CD1c-positive myeloid dendritic cell (primary cell): ENCODE measurements around the gene ZDHHC24.
"Not testable (repeated sequence)": the region's sequence is repeated elsewhere in the genome, so short reads cannot be mapped to it uniquely, and the experiment has no call there.

Experiments
- DNase-seq: peaks from one replicate; pipeline ENCODE4 v3.0.0-alpha.2; 2016; ENCODE audit errors: extremely low spot score

The ZDHHC24 gene, protein sequence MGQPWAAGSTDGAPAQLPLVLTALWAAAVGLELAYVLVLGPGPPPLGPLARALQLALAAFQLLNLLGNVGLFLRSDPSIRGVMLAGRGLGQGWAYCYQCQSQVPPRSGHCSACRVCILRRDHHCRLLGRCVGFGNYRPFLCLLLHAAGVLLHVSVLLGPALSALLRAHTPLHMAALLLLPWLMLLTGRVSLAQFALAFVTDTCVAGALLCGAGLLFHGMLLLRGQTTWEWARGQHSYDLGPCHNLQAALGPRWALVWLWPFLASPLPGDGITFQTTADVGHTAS

DNA sequence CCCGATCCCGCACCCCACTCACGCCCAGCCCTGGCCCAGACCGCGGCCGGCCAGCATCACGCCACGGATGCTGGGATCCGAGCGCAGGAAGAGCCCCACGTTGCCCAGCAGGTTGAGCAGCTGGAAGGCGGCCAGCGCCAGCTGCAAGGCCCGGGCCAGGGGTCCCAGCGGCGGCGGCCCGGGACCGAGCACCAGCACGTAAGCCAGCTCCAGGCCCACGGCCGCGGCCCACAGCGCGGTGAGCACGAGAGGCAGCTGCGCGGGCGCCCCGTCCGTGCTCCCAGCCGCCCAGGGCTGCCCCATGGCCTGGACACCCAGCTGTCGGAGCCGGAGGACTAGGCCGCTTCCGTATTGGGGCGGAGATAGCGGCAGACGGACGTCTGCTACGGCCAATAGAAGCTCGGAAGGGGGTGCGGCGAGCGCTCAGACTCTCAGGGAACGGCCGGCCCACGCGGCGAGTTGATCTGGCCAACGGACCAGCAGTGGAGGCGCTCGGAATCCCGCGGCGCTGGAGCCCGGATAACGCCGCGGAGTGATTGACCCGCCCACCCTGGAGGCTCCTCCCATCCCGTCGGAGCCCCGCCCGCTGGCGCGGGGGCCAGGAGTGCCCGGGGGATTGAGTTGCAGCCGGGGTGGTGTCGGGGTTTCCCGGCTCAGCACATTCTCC lies at the start of gene ZDHHC24:
Gene ZDHHC24 (minus strand): TSS at position 348 of the 667 bp plus-strand sequence. CDS start 45 bp downstream, at position 303.
- peak; percentile 98 for DNase-seq

DNA sequence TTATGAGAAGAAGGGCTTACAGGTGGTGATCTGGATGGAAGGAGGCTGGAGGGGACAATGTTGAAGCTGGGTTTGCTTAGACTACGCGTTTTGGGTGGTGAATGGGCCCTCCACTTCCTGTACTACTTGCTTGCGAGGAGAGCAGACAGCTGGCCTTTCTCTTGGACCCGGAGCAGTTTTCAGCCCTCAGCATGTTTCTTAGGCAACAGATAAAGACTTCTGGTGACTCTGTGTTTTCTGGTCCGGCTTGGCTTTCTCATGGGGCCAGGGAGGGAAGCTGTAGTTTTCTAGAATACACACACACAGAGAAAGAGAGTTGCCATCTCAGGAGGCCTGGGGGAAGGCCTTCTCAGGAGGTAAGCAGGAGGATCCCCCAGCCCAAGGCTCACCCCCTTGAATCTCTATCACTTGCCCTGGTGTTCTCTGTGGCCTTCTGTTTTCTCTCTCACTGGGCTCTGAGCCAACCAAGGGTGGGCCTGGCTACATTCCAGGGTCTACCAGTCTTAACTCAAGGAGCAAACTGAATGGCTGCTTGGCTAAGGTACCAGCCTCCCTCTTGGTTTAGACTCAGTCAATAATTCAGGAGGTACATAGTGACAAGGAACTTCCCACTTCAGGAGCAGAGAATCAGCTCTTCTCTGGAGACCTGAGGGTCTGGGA lies 49.5 kb upstream of the ZDHHC24 start:
- DNase-seq = peak; percentile 16

DNA sequence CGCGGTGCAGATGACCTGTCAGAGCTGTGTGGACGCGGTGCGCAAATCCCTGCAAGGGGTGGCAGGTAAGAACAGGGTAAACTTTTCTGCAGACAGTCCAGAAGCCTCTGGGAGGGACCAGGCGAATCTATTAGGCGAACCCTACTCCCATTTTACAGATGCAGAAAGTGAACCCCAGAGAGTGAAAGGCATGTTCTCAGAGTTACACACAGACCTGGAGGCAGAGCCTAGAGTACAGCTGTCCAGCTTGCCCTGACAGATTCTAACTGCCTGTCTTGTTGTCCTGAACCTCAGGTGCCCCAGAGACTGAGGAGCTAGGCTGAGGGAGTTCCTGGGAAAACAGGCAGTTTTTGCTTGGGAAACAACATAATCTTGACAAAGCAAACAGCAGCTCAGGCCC lies 47.8 kb upstream of the ZDHHC24 start:
- no peak for DNase-seq

DNA sequence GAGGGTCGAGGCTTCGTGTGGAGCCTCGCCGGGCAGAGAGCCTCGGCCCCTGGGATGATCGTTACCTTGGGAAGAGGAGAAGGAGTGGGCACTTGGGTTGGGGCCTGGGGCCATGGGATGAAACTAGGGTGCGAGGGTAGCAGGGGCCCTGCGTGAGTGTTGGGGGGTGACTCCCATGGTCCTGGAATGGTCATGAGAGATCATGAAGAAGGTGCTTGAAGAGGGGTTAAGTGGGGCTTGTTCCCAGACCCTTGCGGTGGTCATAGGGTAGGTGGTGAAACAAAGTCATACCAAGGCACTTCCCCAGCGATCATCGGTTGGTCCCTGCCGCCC lies 47.4 kb upstream of the ZDHHC24 start:
- no peak for DNase-seq

DNA sequence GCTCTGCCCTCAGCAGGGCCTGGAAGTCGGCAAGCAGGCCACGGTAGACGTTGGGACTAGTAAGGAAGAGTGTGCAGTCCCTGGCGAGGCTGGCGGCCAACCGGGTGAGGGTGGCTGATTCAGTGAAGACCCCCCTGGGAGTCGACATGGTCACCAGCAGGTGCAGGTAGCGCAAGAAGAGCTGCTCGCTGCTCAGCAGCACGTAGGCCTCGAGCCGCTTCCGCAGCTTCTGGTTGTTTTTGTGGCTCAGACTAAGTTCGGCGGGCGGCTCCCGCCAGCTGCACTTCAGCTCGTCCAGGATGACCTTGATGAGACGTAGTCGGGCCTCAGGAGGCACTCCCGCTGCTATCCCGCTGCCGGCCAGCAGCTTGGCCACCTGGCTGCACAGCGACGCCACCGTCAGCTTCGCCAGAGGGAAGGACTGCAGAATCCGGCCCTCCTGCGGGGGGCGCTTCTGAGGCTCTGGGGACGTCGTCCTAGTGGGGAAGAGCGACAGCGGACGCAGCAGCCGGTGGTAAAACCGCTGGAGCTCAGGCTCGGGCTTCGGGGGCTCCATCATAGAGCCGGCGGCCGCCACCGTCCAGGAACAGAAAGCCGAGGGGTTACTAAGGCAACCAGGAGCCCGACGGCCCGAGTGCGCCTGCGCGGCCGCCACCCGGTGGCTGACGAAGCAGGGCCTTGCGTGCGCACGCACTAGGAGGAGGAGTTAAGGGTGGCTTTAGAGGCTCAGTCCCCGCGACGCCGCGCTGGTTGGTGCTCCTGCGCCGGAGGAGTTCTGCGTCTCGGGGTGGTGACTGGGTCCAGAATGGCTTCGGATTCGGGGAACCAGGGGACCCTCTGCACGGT lies 46.8 kb upstream of the ZDHHC24 start, which contains the start of the genes CCDC87 and CCS:
Gene CCDC87 (minus strand): TSS at position 607 of the 846 bp plus-strand sequence. CDS start 48 bp downstream, at position 559.
Gene CCS (plus strand): TSS at position 729 of the 846 bp plus-strand sequence. CDS start 77 bp downstream, at position 806.
- DNase-seq = peak; percentile 99

DNA sequence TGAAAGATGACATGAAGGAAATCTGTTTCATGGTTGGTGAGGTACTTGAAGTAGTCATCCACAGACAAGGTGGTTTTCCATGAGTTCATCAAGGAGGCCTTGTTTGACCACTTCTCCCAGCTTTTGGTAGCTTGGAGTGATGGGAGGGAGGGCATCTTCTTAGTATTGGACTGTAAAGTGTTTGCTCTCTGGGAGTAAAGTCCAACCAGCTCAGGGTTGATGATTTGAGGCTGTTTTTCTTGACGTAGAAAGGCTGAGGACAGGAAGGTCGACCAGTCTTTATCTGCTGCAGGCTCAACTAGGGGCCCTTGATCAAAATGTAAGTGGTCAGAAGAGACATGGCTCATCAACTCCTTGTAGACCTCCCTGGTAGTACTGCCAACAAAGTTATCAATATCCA lies 45.3 kb upstream of the ZDHHC24 start:
- DNase-seq = no peak

DNA sequence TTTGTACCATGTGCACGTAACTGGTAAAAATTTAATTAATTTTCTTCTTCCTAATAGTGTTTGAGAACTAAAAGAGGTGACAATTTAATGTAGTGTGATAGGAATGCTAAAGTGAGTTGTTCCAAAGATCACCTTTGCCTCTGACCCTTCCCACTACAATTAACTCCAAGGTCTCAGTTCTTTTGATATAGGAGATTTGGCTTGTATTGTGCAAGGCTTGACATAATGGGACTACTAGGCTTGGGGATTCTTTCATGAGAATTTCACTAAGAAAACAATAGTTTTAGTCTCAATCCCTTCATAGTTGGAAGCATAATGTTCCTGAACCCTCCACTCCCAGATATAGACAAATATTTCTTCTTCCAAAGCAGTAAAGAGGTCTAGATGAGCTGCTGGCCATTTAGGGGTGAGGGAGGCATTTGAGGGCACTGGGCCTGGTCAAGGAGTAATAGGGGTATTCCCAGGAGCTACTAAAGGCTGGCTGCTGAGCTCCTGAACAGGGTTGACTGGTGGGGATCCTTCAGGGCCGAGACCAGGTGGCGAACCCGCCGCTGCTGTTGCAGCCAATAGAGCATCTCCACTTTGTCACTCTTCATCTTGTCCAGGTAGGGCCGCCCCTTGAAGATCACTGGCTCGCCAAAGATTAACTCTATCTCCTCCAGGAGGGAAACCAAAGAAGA lies 44.3 kb upstream of the ZDHHC24 start:
- no peak for DNase-seq

DNA sequence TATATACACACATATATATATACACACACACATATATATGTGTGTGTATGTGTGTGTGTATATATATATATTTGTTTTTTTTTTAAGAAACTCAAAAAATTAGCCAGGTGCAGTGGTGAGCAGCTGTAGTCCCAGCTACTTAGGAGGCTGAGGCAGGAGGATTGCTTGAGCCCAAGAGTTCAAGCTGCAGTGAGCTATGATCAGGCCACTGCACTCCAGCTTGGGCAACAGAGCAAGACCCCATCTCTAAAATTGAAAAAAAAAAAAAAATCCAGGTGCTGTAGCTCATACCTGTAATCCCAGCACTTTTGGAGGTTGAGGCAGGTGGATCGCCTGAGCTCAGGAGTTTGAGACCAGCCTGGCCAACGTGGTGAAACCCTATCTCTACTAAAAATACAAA lies 43.5 kb upstream of the ZDHHC24 start:
- DNase-seq = not testable (repeated sequence)

DNA sequence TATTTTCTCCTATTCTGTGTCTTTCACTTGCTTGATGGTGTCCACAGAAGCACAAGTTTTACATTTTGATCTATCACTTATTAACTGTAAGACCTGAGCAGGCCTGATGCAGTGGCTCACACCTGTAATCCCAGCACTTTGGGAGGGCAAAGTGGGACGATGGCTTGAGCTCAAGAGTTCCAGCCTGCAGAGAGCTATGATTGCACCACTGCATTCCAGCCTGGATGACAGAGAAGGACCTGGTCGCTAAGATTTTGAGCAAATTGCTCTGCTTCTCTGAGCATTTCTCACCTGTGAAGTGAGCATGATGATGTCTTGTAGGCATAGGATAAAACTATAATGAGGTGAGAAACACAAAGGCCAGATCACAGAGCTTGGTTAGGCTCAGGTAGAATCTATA lies 40.3 kb upstream of the ZDHHC24 start:
- no peak for DNase-seq

DNA sequence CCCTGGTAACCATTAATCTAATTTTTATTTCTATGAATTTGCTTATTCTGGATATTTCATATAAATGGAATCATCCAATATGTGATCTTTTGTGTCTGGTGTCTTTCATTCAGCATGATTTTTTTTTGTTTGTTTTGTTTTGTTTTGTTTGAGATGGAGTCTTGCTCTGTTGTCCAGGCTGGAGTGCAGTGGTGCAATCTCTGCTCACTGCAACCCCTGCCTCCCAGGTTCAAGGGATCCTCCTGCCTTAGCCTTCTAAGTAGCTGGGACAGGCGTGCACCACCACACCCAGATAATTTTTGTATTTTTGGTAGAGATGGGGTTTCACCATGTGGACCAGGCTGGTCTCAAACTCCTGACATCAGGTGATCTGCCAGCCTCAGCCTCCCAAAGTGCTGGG lies 39.6 kb upstream of the ZDHHC24 start:
- DNase-seq = not testable (repeated sequence)

DNA sequence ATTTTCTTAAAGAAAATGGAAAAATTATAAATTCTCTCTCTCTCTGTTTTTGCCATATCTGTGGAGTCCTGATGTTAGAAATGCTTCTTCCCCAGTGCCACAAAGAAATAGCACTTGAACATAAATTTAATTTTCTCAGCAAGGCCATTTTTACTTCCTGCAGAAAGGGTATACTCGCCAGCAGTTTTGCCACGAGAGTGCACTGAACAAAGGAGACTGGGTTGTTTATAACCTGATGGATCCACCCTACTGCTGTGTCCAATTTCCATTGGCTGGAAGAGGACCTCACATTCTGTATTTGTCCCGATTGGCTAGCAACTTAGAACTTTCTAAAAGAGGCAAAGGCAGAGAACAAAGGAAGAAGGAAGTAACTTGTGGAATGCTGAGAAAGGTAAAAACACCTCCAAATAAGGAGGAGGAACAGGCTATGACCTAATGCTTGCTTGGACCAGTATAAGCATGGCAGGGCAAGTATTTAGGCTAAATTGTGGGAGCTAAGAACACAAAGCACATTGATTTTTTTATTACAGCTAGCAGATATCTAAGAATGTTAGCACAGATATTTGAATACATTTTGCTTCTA lies 36.8 kb upstream of the ZDHHC24 start:
- not testable (repeated sequence) for DNase-seq

DNA sequence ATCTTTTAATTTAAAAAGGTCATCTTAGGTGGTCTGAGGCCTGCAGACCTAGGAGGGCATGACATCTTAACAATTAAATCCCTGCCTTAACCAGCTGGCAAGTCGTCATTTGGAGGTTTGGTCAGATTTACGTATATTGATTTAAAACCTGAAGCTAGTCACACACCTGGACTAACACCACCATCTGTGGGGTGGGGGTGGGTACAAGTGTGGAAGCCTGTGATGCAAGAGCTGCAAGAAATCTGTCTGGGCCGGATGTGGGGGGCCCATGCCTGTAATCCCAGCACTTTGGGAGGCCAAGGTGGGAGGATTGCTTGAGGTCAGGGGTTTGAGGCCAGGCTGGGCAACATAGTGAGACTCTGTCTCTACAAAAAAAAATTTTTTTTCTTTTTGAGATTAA lies 35.4 kb upstream of the ZDHHC24 start:
- DNase-seq = no peak

DNA sequence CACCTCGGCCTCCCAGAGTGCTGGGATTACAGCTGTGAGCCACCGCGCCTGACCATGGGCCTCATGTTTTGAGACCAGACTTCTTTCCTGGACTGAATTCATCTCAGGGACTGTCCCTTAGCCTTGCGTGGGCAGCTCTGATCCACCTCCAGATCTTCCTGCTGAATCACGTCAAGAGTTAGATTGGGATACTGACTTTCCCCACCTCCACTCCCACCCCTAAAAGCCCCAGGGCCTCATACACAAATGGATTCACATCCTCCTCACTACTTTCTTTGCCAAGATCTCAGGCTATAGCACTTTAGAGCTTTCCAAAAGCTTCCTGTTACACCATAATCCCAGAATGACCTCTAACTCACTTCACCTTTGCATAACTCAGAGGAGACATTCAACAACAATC lies 35.0 kb upstream of the ZDHHC24 start:
- peak; percentile 28 for DNase-seq

DNA sequence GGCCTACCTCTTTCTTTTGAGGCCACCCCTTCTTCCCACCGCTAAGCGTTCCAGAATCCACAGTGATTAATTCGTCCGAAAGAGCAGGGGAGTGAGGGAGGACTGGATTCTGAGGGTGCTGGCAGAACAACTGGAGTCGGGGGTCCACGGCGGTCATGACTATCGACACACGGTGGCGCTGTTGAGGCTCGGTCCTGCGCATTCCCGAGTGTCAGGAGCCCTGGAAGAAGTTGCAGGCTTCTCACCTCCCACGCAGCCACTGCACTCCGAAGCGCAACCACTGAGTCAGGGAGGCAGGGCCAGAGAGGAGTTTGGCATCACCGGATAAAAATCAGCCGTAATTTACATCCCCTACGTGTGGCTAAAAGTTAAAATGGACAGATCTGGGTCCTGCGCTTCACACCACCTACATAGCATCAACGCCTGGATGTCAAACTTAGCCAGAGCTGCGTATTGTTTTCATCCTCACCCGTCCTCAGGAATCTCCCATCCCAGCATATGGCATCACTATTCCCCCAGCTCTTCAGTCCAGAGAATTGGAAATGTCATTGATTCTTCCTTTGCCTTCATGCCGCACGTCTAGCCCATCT lies 33.3 kb upstream of the ZDHHC24 start:
- peak; percentile 89 for DNase-seq

DNA sequence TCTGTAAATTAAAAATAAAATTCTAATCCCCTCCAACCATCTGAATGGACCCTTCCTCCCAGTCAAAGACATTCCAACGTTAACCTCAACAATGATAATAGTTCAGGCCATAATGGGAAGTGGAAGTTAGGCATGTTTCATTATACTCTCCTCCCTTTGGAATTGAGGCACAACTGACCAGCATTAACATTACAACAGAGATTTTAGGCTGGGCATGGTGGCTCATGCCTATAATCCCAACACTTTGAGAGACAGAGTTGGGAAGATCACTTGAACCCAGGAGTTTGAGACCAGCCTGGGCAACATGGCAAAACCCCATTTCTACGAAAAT lies 25.0 kb upstream of the ZDHHC24 start:
- DNase-seq = no peak

DNA sequence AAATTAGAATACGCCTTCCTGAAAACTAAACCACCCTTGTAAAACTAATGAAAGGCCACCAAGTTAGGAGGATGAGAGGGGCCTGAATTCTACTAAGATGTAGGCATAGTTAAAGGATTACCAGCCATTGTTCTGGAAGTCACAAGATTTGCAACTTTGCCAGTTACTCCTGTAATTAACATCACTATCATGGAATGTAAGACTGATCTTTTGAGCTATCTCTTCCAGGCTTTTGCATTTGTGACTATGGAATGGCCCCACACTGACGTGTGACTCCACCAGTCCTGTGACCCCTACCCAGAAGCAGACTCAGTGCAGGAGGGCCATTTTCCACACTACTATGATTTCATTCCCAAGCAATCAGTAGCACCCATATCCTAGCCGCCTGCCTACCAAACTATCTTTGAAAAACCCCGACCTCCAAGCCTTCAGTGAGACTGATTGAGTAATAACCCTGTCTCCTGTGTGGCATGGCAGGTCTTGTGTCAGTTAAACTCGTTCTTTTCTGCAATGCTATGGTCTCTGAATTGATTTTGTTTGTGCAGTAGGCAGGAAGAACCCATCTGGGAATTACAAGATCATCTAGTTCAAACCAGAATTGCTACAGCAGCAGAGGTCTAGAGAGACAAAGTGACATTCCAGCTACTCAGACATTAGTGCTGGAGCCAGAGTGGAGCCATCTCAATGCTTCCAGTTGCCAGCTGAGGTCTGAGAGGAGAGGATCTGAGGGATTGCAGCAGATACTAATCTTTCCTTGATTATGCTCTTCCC lies 24.4 kb upstream of the ZDHHC24 start:
- DNase-seq = no peak

DNA sequence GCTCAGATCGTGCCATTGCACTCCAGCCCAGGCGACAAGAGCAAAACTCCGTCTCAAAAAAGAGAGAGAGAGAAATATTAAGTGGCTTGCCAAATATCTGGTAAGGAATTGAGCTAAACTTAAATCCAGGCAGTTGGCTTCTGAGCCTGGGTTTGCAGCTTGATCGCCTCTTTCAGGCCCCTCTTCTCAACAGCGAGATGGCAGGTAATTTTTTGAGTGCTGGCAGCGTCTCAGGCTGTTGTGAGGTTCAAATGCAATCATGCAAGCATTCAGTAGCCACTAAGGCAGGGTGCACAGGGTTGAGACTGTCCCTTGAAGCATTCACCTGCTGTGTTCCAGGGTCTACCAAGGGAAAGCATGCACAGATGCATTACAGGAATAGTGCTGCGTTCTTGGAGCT lies 23.2 kb upstream of the ZDHHC24 start:
- DNase-seq = no peak

DNA sequence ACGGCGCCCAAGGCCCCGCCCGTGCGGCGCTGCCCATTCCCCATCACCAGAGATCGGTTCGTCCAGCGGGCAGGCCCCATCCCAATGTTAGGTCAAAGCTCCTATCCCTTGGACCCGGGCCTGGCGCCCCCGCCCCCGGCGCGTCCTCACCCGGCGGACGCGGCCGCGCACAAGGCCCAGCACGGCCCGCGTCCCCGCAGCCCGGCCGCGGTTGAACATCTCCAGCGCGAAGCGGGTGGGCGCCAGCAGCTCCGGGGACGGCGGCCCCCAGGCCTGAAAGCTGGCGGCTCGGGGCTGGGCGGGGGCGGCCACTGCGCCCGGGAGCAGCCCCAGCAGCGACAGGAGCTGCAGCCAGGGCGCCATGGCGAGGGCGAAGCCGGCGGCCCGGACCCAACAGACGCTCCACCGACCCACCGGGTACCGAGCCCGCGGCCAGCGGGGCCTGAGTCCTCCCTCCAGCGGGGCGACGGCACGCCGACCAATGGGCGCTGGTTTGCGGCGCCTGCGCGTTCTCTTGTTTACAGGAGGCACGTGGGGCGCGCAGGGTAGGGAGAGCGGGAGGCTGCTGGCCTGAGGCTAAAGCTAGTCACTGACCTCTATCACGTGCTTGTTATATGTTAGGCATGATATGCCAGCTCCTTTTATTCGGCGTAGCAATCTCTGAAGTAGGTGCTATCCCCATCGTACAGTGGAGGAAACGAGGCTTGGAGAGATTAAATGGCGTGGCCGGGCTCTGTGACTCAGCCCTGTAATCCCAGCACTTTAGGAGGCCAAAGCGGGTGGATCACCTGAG lies 22.5 kb upstream of the ZDHHC24 start, which contains the start of gene CTSF:
Gene CTSF (minus strand): TSS at position 483 of the 793 bp plus-strand sequence. CDS start 120 bp downstream, at position 363.
- peak; percentile 83 for DNase-seq

DNA sequence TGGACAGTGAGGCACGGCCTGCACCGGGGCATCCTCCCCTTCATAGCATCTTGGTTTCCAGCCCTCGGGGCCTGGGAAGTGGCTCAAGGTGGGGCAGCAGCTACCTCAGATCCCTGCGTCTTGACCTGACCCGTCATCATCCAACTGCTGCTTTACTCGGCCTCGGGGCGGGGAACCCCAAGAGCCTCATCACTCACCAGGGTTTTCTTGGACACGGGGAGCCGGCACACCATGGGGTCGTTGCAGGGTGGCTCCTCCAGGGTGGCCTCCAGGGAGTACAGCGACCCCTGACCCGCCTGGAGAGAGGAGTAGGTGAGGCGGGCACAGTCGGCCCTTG lies 21.9 kb upstream of the ZDHHC24 start:
- DNase-seq = no peak
